ENCODE data around the gene FSIP1.

The FSIP1 gene

GRCh38 chr15:39552556-39552955 is 230.1 kb downstream of the FSIP1 start:
- H3K4me3 ChIP-seq (ENCODE audit: low read depth, low read length) = no peak overlapping the region
- TF ChIP-seq CTCF (IDR thresholded peaks at IDR 0.05; ENCODE audit: borderline replicate concordance, insufficient read depth, low read depth, low read length) = no peak

- TF ChIP-seq CTCF (IDR thresholded peaks at IDR 0.05; ENCODE audit: borderline replicate concordance, insufficient read depth, low read depth, low read length) = no peak
- H3K4me3 ChIP-seq (ENCODE audit: low read depth, low read length) = no peak overlapping the region
Measured at GRCh38 chr15:39551476-39551875, 231.2 kb downstream of the FSIP1 start.

Data from GM12875 (cell line).